ENCODE results near the gene CACNB2. TPM values are rescaled to one million over a fixed set of nuclear protein-coding genes. Genes with fewer than 3 reads are reported as not detected.

CACNB2 gene
- total and polyA plus RNA-seq, 10 of the 15 experiments (the other 5 are each of a cell fraction or from before 2014, with no cell fraction given) = 0.62 to 8.1 (median 1.2) TPM

GRCh38 chr10:18402853-18403252 is 262.6 kb downstream of the CACNB2 start (continued):
- TF ChIP-seq ATF7 (IDR thresholded peaks at IDR 0.05; ENCODE audit: low read depth) (peak; percentile 38; the same call in 1 of the 2 replicates), SRF (IDR thresholded peaks at IDR 0.05; ENCODE audit: low read depth in 2 of 2, low read length in 2 of 2) (no peak), ESRRA (IDR thresholded peaks at IDR 0.05; ENCODE audit: low read length) (no peak), ZBTB40 (IDR thresholded peaks at IDR 0.05; ENCODE audit: borderline replicate concordance) (no peak), NR2C2 (IDR thresholded peaks at IDR 0.05; ENCODE audit: borderline replicate concordance, control insufficient read depth, insufficient read length, low read depth) (no peak), CBFB (IDR thresholded peaks at IDR 0.05; ENCODE audit: low read depth) (no peak)

- Histone ChIP-seq H3K4me1 (ENCODE audit: control insufficient read depth, insufficient read depth, low read length) (no peaks in the 10 kb centered on the region), H3K4me3 (no peak overlapping the region), H3K27me3 (replicated peaks in 1 of 2; ENCODE audit: control insufficient read depth in 2 of 2, insufficient read depth in 2 of 2, low read length in 1 of 2) (no peaks in the 10 kb centered on the region), H3K79me2 (ENCODE audit: control insufficient read depth, insufficient read depth, low read length) (no peaks in the 10 kb centered on the region), H3K36me3 (ENCODE audit: control insufficient read depth in 2 of 2, insufficient read depth in 2 of 2, low read length in 1 of 2) (no peaks in the 10 kb centered on the region), H3K9me3 (replicated peaks; ENCODE audit: control insufficient read depth, insufficient read depth, low read length) (no peaks in the 10 kb centered on the region), H3K4me2 (ENCODE audit: control insufficient read depth, insufficient read depth) (no peak overlapping the region), H4K20me1 (ENCODE audit: control insufficient read depth, insufficient read depth) (no peaks in the 10 kb centered on the region), H3K27ac (ENCODE audit: control insufficient read depth, insufficient read depth) (no peak overlapping the region), H2AFZ (ENCODE audit: control insufficient read depth, low read depth, low read length) (no peak overlapping the region), H3K9ac (ENCODE audit: control insufficient read depth, insufficient read depth, low read length) (no peak overlapping the region)
- 26% methylated on average over 5 of the region's 5 CpGs for WGBS (ENCODE audit: insufficient coverage, insufficient replicate concordance, low lambda C conversion rate, missing lambda C conversion rate)
- CTCF ChIA-PET = no interaction called here
- POLR2A ChIA-PET = no interaction called here
- SMC1A ChIA-PET (ENCODE audit: uncharacterized antibody, unreplicated experiment) = no interaction called here
- in situ Hi-C loops (cut with MboI) = no loop called here
- DNase-seq (ENCODE audit: low read depth, low spot score) (no peak), ATAC-seq (peak; percentile 24), FAIRE-seq (no peak)
- RAD21 ChIA-PET (ENCODE audit: unreplicated experiment) = no interaction called here
- intact Hi-C loops (cut with micrococcal nuclease; ENCODE audit: unreplicated experiment) = loop anchor here (5.0 kb wide), 2 partner anchors 53 to 68 kb away; no protein-coding TSS in a partner anchor
- BruUV-seq (replicated peaks) = no TSS peak
- no peak for TF ChIP-seq ETV6 (conservative IDR thresholded peaks at IDR 0.05 in 1 of 2, IDR thresholded peaks at IDR 0.05 in 1 of 2; ENCODE audit: borderline replicate concordance in 1 of 2, low read depth in 1 of 2)
- no peak for TF ChIP-seq SREBF2 (IDR thresholded peaks at IDR 0.05; ENCODE audit: low read length)
- no peak for TF ChIP-seq RCOR1 (conservative IDR thresholded peaks at IDR 0.05; ENCODE audit: low read depth, low read length)
- peak; percentile 58 for TF ChIP-seq DPF2 (IDR thresholded peaks at IDR 0.05)
- TF ChIP-seq MTA2 (IDR thresholded peaks at IDR 0.05; ENCODE audit: low read depth) = peak; percentile 96
- TF ChIP-seq RB1 (IDR thresholded peaks at IDR 0.05; ENCODE audit: borderline replicate concordance) = no peak
- TF ChIP-seq ESRRA (IDR thresholded peaks at IDR 0.05; ENCODE audit: low read length) = no peak
- no peak for TF ChIP-seq IRF5 (IDR thresholded peaks at IDR 0.05; ENCODE audit: borderline replicate concordance)
- TF ChIP-seq, protein P1, sequence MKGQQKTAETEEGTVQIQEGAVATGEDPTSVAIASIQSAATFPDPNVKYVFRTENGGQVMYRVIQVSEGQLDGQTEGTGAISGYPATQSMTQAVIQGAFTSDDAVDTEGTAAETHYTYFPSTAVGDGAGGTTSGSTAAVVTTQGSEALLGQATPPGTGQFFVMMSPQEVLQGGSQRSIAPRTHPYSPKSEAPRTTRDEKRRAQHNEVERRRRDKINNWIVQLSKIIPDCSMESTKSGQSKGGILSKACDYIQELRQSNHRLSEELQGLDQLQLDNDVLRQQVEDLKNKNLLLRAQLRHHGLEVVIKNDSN (IDR thresholded peaks at IDR 0.05; ENCODE audit: borderline replicate concordance, extremely low read length, insufficient read depth, low read depth, low read length) = no peak
- no peak for TF ChIP-seq IRF3 (IDR thresholded peaks at IDR 0.05)
- no peak for TF ChIP-seq SPI1 (IDR thresholded peaks at IDR 0.05; ENCODE audit: borderline replicate concordance, insufficient read depth, low read depth, low read length)
Observed at GRCh38 chr10:18404530-18404929, 264.3 kb downstream of the CACNB2 start.

Data from GM12878 (cell line).